ENCODE measurements around the gene FSTL1.

The FSTL1 gene

DNA sequence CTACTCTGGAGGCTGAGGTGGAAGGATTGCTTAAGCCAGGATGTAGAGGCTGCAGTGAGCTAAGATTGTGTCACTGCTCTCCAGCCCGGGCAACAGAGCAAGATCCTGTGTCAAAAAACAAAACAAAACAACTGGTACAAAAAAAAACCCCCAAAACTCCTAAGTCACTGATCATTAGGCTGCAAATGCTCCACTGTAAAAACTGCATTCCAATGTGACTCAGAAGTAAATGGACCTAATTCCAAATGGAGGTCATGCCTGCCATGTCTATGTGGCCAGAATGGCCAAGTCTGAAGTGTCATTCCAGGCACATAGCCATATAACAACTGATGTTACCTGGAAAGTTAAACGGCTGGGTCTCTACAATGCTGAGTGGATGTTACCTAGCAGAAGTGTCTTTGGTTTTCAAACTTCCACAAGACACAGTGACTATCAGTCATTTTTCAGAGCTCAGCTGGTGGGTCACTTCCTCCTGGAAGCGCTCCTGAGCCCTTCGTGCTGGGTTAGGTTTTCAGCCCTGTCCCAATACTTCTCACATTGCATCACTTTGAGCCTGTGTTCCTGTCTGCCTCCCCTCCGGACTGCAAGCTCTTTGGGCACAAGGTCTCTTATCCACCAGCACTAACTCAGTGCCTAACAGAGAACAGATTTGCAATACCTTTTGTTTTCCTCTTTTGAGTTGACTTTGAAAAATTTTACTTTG, 10.6 kb downstream of the FSTL1 start:
- no peak overlapping the region for H3K4me3 ChIP-seq (ENCODE audit: low read depth, low read length)

DNA sequence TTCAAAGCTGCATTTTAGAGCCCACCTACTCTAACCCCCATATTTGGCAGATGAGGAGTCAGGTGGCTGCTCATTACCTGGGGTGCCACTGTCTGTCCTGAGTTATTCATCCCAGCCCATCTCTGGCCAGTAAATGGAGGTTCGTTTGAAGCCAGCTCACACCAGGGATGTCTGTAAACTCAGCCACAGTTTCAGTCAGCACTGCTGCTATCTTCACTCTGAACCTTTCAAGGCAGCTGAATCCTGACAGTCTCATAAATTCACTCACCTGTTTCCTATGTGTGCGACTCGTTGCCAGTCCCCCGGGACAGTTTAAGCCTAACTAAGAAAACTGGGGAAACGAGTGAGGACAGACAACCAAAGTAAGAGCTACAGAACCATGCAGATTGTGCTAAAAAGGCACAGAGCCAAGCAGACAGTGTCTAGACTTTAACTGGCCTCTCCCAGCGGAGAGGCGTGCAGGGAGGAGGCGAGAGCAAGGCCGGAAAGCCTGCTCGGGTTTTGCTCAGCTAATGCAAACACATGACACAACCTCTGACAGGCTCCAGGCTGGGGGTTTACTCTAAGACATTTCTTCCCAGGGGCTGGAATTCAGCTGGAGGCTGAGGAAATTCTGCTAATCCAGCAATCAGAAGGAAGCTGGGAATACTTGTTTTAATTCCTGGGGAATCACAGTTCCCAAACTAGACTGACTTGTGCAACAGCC, 12.0 kb downstream of the FSTL1 start:
- H3K4me3 ChIP-seq (ENCODE audit: low read depth, low read length) = no peak overlapping the region

DNA sequence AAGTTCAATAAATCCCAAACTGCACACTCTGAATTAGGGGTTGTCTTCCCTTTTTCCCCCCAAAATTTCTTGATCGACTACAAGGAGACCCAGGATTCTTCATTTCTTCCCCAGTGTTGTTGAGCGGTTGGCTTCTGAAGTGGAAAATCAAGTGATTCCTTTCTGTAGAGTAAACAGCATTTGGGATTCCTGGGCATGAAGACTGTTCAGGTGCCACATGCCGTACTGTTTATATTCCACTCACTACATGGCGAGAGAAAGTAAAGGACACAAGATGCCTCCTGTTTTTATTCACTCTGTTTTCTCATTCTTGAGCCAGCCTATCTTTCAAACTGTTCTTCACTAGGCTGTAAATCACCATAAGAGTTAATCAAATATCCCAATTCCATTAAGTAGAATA, 12.6 kb downstream of the FSTL1 start:
- H3K4me3 ChIP-seq (ENCODE audit: low read depth, low read length) = no peak overlapping the region

DNA sequence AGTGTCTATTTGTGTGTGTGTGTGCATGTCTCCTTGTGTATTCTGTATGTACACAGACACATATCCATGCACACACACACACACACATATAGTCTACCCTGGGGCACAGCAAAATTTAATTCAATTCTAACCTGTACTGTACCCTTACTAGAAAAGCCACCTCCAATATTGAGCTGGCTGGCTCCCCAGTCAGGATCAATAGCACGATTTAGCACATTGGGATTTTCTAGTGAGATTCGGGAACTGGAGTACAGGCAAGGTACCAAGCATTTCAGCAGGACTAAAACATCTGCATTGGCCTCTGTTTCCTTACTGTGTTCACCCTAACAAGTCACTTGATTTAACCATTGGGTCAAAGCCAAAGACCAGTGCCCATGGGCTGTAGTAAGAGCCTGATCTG, 13.2 kb downstream of the FSTL1 start:
- no peak overlapping the region for H3K4me3 ChIP-seq (ENCODE audit: low read depth, low read length)

DNA sequence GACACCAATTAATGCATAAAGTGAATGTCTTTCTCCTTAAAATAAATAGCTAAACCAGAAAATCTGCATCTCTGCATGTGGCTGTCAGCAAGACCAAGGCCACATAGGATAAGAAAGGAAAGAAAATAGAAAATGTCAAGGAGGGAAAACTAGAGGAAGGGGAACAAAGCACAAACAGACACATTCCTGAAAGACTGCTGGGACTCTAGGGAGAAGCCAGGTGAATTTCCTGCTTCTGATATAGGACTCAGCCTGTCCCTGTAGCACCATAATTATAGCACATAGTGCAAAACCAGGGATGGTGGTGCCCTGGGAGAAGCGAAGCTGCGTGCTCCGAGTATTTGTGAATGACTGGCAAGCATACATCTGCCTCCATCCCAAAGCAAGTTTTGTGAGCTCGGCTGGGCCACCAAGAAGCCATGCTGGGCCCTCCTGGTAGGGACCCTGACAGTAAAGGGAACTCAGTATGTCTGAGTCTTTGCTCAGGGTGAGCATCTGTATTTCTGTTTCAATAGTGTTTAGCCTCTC, 14.2 kb downstream of the FSTL1 start:
- no peak overlapping the region for H3K4me3 ChIP-seq (ENCODE audit: low read depth, low read length)

DNA sequence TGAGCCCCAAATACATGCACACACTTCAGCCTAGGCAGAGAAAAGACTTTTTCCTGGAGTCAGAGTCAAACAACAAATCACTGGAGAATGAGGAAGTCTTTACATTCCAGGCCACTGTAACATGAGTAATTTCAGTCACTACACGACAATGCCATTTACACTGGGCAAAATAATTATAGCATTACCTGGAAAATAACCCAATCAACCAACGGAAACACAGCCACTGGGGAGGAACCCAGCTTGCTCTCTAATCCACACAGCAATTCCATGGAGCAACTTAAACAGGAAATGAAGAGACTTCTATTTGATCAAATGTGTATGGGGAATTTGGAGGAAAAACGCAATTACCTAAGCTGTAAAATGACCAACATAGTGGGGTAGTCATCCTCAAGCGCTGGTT, 15.2 kb downstream of the FSTL1 start:
- no peak overlapping the region for H3K4me3 ChIP-seq (ENCODE audit: low read depth, low read length)

DNA sequence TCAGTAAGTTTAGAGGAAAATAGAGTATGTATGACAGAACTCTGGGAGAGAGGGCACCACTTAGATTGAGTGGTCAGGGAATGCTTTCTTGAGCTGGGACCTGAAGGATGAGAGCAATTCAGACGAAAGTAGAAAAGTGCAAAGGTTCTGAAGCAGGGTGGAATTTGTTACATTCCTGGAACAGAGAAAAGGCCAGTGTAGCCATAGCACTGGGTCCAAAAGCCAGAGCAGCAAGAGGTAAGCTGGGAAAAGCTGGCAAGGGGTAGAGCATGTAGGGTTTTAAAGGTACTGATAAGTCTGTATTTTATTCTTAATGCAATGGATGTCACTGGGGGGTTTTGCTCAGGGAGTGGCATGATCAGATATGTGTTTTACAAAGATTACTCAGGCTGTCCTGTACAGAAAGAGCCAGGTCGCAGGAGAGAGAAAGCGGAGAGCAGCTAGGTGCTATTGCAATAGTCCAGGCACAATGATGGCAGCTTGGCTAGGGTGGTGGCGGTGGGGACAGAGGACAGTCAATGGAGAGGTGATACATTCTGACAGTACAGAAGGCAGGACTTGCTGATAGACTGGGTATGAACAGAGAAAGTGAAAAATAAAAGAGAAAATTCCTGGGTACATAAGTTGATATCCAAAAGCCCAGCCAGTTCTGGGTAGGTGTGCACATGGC, 17.0 kb downstream of the FSTL1 start:
- no peak overlapping the region for H3K4me3 ChIP-seq (ENCODE audit: low read depth, low read length)

DNA sequence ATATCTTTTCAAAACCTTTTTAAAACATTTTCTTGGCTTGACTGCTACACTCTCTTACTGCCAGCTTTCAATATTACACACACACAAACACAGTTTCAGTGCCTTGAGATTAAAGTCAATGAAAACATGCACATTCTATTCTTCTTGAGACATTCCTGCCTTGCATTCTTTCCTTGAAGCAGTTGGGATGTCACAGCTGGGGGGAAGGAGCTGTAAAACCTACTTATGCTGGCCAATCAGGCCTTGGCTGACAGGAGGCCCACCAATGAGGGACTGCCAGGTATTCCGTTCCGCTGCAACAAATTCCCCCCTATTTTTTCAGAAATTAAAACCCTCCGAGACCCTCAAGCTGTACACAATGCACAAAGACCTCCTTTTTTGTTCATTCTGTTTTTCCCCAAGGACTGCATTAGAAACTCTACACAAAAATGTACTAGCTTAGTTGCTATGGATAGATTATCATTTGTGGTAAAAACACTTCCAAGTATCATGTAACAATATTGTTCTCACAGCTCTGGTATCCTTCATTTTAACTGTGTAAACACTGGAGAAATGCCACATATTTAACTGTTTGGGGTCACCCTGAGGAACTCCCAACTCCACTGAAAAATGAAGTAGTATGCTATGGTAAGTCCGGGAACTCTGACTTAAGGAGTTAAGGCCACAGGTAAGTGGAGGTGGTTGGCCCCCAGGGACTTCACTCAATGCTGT, 18.5 kb downstream of the FSTL1 start:
- no peak overlapping the region for H3K4me3 ChIP-seq (ENCODE audit: low read depth, low read length)

DNA sequence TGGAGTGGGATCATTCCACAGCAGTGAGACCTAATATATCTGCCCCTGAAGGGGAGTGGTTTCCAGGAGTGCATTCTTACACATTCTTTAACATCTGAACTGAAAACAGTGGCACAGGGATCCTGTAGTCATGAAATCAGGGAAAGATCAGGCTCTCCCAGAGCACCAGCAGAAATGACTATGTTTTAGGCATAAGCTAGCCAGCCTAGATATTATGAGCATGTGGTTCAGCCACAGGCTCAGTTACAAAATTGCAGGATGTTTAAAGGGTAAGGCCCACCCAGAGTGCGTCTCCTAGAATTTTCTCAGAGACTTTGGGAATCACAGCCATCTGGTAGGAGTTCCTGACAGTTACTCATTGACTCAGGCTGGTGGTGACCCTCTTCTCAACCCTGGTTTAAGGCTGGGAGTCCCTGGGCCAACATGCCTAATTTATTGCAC, 20.9 kb downstream of the FSTL1 start:
- H3K4me3 ChIP-seq (ENCODE audit: low read depth, low read length) = no peak overlapping the region

DNA sequence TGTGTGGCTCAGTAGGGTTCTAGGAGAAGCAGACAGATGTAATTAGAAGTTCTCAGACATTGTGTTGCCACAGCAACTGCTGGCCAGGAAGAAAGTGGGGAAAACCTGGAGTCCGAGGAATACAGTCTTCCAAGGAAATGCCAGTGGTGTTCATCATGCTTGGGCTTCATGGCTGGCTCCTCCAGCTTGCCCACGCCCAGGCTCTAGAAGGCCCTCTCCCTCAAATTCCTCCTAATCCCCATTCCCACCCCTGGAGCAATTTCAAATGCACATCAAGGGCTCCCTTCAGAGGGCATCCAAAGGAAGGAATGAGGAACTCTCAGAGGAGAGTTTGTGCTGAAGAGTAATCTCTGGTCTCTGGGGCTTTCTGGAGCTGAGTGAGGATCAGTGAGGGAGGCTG, 21.9 kb downstream of the FSTL1 start:
- H3K4me3 ChIP-seq (ENCODE audit: low read depth, low read length) = no peak overlapping the region

DNA sequence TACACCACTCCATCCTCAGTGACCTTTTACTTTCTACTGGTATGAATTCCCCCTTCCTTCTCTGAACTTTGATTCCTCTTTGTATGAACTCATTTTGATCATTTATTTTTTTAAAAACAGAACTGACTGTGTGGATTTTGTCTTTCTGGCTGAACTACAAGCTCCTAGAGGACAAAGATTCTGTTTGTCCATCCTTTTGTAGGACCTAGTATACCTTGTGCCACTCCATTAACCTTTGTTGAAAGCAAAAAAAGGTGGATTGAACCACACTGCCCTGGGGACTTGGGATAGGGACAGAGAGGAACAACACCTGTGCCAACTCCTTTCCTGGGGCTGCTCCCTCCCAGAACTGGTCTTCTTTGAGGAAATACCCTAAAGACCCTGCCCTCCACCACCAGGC, 23.6 kb downstream of the FSTL1 start:
- H3K4me3 ChIP-seq (ENCODE audit: low read depth, low read length) = no peak overlapping the region

DNA sequence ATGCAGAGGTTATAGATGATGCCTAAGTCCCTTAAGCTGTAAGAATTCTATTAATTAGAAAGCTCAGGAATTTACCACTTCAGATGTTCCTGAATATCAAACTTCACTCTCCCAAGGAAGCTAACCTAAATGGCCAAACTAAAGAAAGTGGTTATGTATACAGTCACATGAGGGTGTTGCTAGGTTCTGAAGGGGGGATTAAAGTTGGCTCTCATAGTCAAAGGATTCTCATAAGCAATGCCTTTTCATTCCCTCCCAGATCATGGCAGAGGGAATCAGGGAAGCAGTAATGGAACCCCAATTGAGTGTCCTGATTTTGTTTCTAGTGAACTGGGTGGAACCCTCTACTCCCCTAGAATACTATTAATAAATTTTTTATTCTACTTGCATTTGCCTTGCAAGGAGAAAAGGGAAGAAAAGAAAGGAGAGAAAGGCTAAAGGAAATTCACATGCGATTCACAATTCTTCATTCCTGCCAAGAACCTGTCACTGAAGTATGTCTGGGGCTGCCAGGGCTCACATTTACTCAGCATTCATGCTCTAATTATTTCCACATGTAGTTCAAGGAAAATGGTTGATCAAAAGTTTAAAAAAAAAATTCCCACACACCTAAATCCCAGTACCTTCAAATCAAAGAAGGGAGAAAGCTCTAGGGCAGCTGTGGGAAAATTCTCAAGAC, 25.1 kb downstream of the FSTL1 start:
- H3K4me3 ChIP-seq (ENCODE audit: low read depth, low read length) = no peak overlapping the region

DNA sequence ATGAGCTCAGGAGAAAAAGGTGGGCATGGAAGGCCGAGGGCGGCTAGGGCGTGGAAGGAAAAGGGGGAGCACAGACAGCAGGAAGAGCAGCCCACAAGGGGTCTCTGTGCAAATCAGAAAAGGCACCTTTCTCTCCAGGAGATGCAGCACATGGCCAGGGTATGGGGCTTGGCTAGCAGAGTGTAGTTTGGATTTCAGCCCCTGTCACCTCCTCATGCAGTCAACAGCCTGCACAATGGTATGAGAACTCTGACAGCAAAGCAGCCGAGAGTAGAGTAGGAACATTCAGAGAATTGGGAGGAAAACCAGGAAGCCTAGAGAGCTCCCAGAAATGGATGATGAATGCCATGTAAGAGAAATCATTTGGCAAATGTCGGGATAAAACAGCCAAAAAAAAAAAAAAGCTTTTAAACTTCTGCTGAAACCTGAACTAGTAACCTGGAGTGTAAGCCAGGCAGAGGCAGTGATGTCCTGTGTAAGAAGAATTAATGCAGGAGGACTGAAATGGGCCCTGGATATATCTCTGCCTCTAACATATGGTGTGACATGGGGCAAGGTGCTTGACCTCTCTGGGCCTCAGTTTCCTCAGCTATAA, 25.7 kb downstream of the FSTL1 start:
- no peak overlapping the region for H3K4me3 ChIP-seq (ENCODE audit: low read depth, low read length)

DNA sequence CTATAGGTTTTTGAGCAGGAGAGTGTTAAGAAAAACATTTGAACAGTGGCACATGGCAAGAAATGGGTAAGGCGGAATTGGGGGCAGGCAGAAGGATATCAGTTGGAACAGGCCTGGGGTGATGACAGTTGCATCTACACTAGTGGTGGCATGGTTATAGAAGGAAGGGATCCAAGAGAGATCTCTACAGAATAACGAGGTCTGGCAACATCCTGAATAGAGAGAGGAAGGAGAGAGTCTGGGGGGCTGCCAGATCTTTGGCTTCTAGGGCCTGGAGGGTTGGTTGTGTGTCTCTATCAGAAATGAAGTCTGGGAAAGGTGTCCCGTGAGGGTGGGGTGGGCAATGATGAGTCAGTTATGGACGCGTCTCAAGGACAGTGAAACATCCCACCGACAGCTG, 26.3 kb downstream of the FSTL1 start:
- H3K4me3 ChIP-seq (ENCODE audit: low read depth, low read length) = no peak overlapping the region

DNA sequence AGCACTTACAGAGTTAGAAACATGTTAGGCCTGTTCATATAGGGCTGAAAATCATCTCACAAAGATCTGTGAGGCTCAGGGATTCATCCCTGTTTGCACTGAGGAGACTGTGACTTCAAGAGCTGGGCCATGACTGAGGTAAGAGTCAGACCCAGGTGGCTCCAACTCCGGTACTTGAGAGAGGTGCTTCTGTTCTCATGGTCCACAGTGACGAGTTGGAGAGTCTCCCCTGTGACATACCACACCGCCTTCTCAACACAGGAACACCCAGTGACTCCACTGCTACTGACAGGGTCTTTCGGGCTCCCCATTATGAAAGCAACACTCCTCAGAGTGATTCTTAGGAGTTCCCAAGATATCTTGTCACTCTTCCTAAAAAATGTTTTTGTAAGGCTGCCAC, 27.4 kb downstream of the FSTL1 start:
- H3K4me3 ChIP-seq (ENCODE audit: low read depth, low read length) = no peak overlapping the region

DNA sequence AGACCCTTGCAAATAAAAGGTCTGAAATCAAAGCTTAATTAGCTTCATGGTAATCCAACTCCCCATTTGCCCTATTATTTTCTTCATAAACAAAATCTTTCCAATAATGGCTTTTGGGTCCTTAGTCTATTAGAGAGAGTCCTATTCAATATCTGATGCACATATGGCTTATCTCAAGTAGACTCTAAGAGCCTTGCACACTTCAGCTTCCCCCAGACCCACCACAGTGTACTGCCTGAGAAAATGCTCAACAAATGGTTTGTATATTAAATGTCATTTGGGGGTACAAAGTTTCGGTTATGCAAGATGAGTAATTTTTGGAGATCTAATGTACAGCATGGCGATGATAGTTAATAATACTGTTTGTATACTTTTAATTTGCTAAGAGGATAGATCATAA, 28.9 kb downstream of the FSTL1 start:
- H3K4me3 ChIP-seq (ENCODE audit: low read depth, low read length) = no peak overlapping the region

DNA sequence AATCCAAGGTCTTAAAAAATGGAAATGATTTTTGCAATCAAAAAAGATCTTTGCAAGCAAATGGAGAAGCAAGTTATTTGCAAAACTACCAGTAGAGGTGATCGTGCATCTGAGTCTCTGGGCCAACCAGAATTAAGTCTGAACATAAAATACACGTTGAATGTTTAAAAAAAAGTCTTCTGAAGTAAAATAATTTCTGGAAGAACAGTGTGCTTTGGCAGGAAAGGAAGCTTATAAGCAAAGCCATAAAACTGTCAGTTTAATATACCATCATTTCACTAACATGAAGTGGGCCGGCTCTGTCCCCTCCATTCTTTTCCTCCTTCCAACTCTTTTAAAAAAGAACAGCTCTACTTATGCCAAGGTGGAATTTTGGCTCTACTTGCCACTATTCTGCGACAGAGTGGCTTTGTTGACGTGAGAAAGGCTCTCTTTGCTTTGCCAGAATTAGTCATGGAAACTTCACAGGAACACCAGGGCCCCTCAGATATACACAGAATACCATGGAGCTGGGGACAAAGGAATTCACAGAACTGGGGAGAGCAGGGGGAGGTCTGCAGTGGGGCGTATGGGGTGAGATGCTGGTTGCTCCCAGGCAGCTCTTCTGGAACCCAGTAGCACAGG, 29.8 kb downstream of the FSTL1 start:
- H3K4me3 ChIP-seq (ENCODE audit: low read depth, low read length) = no peak overlapping the region

DNA sequence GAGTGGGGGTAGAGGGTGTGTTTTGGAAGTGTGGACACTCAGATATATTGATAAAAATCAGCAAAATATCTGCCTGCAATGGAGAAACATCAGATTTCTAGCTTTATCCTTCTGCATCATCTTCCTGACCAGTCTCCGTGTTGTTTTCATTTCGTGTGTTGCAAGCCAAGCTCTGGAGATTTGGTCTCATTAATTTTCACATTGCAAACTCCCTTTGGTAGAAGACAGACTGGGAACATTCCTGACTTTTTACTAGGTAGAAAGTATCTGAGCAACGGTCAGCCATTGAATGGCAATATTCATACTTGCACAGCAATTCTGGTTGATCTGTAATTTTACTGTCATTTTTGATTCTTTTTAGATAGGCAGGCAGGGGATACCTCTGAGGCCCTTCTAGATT, 30.4 kb downstream of the FSTL1 start:
- no peak overlapping the region for H3K4me3 ChIP-seq (ENCODE audit: low read depth, low read length)

DNA sequence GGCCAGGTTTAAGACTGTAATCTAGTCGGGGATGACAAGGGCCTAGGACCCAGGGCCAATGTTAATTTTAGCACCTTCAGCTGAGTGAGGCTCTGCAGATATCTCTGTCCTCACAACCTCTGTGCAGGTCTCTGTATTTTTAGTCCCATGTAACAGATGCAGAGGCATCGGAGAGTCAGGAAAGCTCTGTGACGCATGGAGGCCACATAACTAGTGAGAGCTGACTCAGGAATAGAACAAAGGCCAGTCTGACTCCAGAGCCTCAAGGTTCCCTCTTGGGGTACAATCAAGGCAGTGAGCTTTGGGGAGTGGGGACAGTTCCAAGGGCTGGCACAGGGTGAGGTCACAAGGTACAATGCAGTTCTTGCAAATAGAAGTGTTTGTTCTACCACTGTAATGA, 31.0 kb downstream of the FSTL1 start:
- no peak overlapping the region for H3K4me3 ChIP-seq (ENCODE audit: low read depth, low read length)

Data from iPS-11a (cell line).